HUES6 (cell line): ENCODE results near the gene RYR3.

Source experiments
- H3K27ac ChIP-seq: 2 replicates; pipeline ENCODE4 v1.7.0; 2013; ENCODE audit warnings: low read depth, mild to moderate bottlenecking, low read length, inconsistent platforms
- H3K27me3 ChIP-seq: 2 replicates; pipeline ENCODE4 v1.6.1; 2013; ENCODE audit warnings: low read length; ENCODE audit not compliant: control insufficient read depth, insufficient read depth
- H3K36me3 ChIP-seq: 2 replicates; pipeline ENCODE4 v1.6.1; 2013; ENCODE audit warnings: low read length; ENCODE audit not compliant: control insufficient read depth, insufficient read depth
- H3K4me1 ChIP-seq: 2 replicates; pipeline ENCODE4 v1.6.1; 2013; ENCODE audit warnings: low read length; ENCODE audit not compliant: control insufficient read depth, insufficient read depth
- H3K4me3 ChIP-seq: 2 replicates; pipeline ENCODE4 v1.5.1; 2013; ENCODE audit warnings: low read depth, low read length
- H3K9ac ChIP-seq: one replicate; pipeline ENCODE4 v1.6.1; 2013; ENCODE audit warnings: mild to moderate bottlenecking, low read length
- H3K9me3 ChIP-seq: 2 replicates; pipeline ENCODE4 v1.6.1; 2013; ENCODE audit warnings: low read depth, low read length; ENCODE audit not compliant: control insufficient read depth, insufficient read depth

The RYR3 gene

GRCh38 chr15:33384307-33384706, 73.5 kb downstream of the RYR3 start:
- Histone ChIP-seq H3K9me3 (no peaks in the 10 kb centered on the region), H3K36me3 (no peaks in the 10 kb centered on the region), H3K9ac (no peak overlapping the region), H3K27ac (no peak overlapping the region), H3K4me3 (no peak overlapping the region), H3K27me3 (no peaks in the 10 kb centered on the region), H3K4me1 (no peaks in the 10 kb centered on the region)

GRCh38 chr15:33392453-33392852, 81.7 kb downstream of the RYR3 start:
- H3K27ac ChIP-seq = no peak overlapping the region
- H3K27me3 ChIP-seq = no peaks in the 10 kb centered on the region
- peaks cover 9% of the 10 kb centered on the region; the same call in 1 of the 2 replicates for H3K4me1 ChIP-seq
- no peak overlapping the region for H3K4me3 ChIP-seq
- no peaks in the 10 kb centered on the region for H3K9me3 ChIP-seq
- no peak overlapping the region for H3K9ac ChIP-seq
- H3K36me3 ChIP-seq = no peaks in the 10 kb centered on the region

- peaks cover 11% of the 10 kb centered on the region; the same call in 1 of the 2 replicates for H3K4me1 ChIP-seq
These were observed 82.8 kb downstream of the RYR3 start for GRCh38 chr15:33393546-33393945.

GRCh38 chr15:33395321-33395720, 84.6 kb downstream of the RYR3 start:
- peaks cover 11% of the 10 kb centered on the region; the same call in 1 of the 2 replicates for H3K4me1 ChIP-seq
- no peaks in the 10 kb centered on the region for H3K27me3 ChIP-seq
- H3K9ac ChIP-seq = no peak overlapping the region
- no peak overlapping the region for H3K27ac ChIP-seq
- H3K36me3 ChIP-seq = no peaks in the 10 kb centered on the region
- H3K4me3 ChIP-seq = no peak overlapping the region
- H3K9me3 ChIP-seq = no peaks in the 10 kb centered on the region

More at GRCh38 chr15:33393546-33393945, 82.8 kb downstream of the RYR3 start:
- Histone ChIP-seq H3K27ac (no peak overlapping the region), H3K27me3 (no peaks in the 10 kb centered on the region), H3K9ac (no peak overlapping the region), H3K9me3 (no peaks in the 10 kb centered on the region), H3K36me3 (no peaks in the 10 kb centered on the region), H3K4me3 (no peak overlapping the region)

- Histone ChIP-seq H3K4me1 (peaks cover 11% of the 10 kb centered on the region; the same call in 1 of the 2 replicates), H3K4me3 (no peak overlapping the region), H3K36me3 (no peaks in the 10 kb centered on the region), H3K27ac (no peak overlapping the region), H3K27me3 (no peaks in the 10 kb centered on the region), H3K9me3 (no peaks in the 10 kb centered on the region), H3K9ac (no peak overlapping the region)
These were observed 85.1 kb downstream of the RYR3 start for GRCh38 chr15:33395846-33396245.

- H3K9ac ChIP-seq = no peak overlapping the region
- H3K4me1 ChIP-seq = peaks cover 11% of the 10 kb centered on the region; the same call in 1 of the 2 replicates
- no peak overlapping the region for H3K27ac ChIP-seq
- no peaks in the 10 kb centered on the region for H3K36me3 ChIP-seq
- H3K27me3 ChIP-seq = no peaks in the 10 kb centered on the region
- H3K9me3 ChIP-seq = no peaks in the 10 kb centered on the region
- no peak overlapping the region for H3K4me3 ChIP-seq
These were observed 85.7 kb downstream of the RYR3 start for GRCh38 chr15:33396475-33396874.

- no peaks in the 10 kb centered on the region for H3K27me3 ChIP-seq
- peaks cover 11% of the 10 kb centered on the region; the same call in 1 of the 2 replicates for H3K4me1 ChIP-seq
- H3K27ac ChIP-seq = no peak overlapping the region
- no peak overlapping the region for H3K4me3 ChIP-seq
- no peaks in the 10 kb centered on the region for H3K9me3 ChIP-seq
- no peaks in the 10 kb centered on the region for H3K36me3 ChIP-seq
- H3K9ac ChIP-seq = no peak overlapping the region
These were observed 87.8 kb downstream of the RYR3 start for GRCh38 chr15:33398555-33398954.

GRCh38 chr15:33400941-33401340, 90.2 kb downstream of the RYR3 start:
- no peaks in the 10 kb centered on the region for H3K9me3 ChIP-seq
- no peak overlapping the region for H3K4me3 ChIP-seq
- H3K27ac ChIP-seq = no peak overlapping the region
- no peaks in the 10 kb centered on the region for H3K36me3 ChIP-seq
- no peaks in the 10 kb centered on the region for H3K27me3 ChIP-seq
- H3K4me1 ChIP-seq = peaks cover 11% of the 10 kb centered on the region; the same call in 1 of the 2 replicates
- no peak overlapping the region for H3K9ac ChIP-seq

GRCh38 chr15:33402600-33402999, 91.8 kb downstream of the RYR3 start:
- Histone ChIP-seq H3K4me1 (0 out of 2 replicates have a peak, but pooled peaks cover under 1% of the 10 kb centered on the region), H3K27ac (no peak overlapping the region), H3K4me3 (no peak overlapping the region), H3K9ac (no peak overlapping the region), H3K36me3 (no peaks in the 10 kb centered on the region), H3K27me3 (no peaks in the 10 kb centered on the region), H3K9me3 (no peaks in the 10 kb centered on the region)

- Histone ChIP-seq H3K4me1 (no peaks in the 10 kb centered on the region), H3K27me3 (no peaks in the 10 kb centered on the region), H3K9me3 (no peaks in the 10 kb centered on the region), H3K27ac (no peak overlapping the region), H3K36me3 (no peaks in the 10 kb centered on the region), H3K9ac (no peak overlapping the region), H3K4me3 (no peak overlapping the region)
These were observed 94.3 kb downstream of the RYR3 start for GRCh38 chr15:33405096-33405495.

GRCh38 chr15:33411596-33412540, 101.1 kb downstream of the RYR3 start:
- H3K4me3 ChIP-seq = no peak overlapping the region
- no peak overlapping the region for H3K27ac ChIP-seq
- 0 out of 2 replicates have a peak, but pooled peaks cover 3% of the 10 kb centered on the region for H3K4me1 ChIP-seq
- H3K27me3 ChIP-seq = no peaks in the 10 kb centered on the region
- no peak overlapping the region for H3K9ac ChIP-seq
- peaks cover 5% of the 10 kb centered on the region; the same call in 1 of the 2 replicates for H3K9me3 ChIP-seq
- H3K36me3 ChIP-seq = no peaks in the 10 kb centered on the region
